Mesenteric fat pad (tissue), 1 donor: Measurements from ENCODE around the gene RMND5A. TPM values are rescaled to one million over a fixed set of nuclear protein-coding genes. Genes with fewer than 3 reads are reported as not detected.

Experiments
- DNase-seq: peaks from one replicate; pipeline ENCODE4 v3.0.0-alpha.2; 2020; ENCODE audit warnings: low spot score
- total RNA-seq: library from RNA; stranded (reverse); fragmentation: NEBNext Ultra II Directional; extraction: Animal tissue kit (Norgen Biotek cat#: 25700); gene quantifications from one replicate; pipeline ENCODE4 v1.2.1, GENCODE V29; 2021
- donor health status: DM: yes; HTN: yes; CAD: no.

The RMND5A gene
- total RNA-seq, 1 donor from 2014 or later = 30.9 TPM

GRCh38 chr2:86825693-86826381, 105.7 kb downstream of the RMND5A start:
- no peak for DNase-seq

- DNase-seq = no peak
Observed at GRCh38 chr2:86826951-86827350, 106.9 kb downstream of the RMND5A start.

Other genes with a start within 250 kb of the RMND5A start
- 99.9 TPM for gene CHMP3, start 156.8 kb upstream of the RMND5A start, total RNA-seq
- 19.9 TPM for gene RNF103, start 96.4 kb upstream of the RMND5A start, total RNA-seq
- 2.8 TPM for gene CD8A, start 70.6 kb downstream of the RMND5A start, total RNA-seq
- 0.67 TPM for gene CD8B, start 141.6 kb downstream of the RMND5A start, total RNA-seq
- gene RGPD1, start 221.8 kb downstream of the RMND5A start, total RNA-seq = 4.5 TPM